Measurements from ENCODE around the gene MC3R. TPM values are rescaled to one million over a fixed set of nuclear protein-coding genes. Genes with fewer than 3 reads are reported as not detected.

Gene MC3R
- total and polyA plus RNA-seq, 2 donors (not counting 1 experiment from before 2014, with no cell fraction given): not detected

GRCh38 chr20:56212091-56212490, 36.4 kb upstream of the MC3R start:
- ATAC-seq (ENCODE audit: low read depth) (no peak), DNase-seq (no peak)
- Mint-ChIP-seq H3K4me3 (no peak overlapping the region), H3K27me3 (no peaks in the 10 kb centered on the region), H3K4me1 (no peaks in the 10 kb centered on the region), H3K9me3 (ENCODE audit: insufficient read depth) (no peaks in the 10 kb centered on the region), H3K27ac (no peak overlapping the region)
- Histone ChIP-seq H3K4me3 (ENCODE audit: control extremely low read depth in 1 of 5, extremely low read depth in 1 of 5, insufficient read depth in 1 of 5, low read depth in 2 of 5, low read length in 4 of 5) (no peak overlapping the region), H3K27me3 (replicated peaks in 1 of 4; ENCODE audit: control extremely low read depth in 1 of 4, control insufficient read depth in 3 of 4, insufficient read depth in 4 of 4, low read length in 3 of 4) (no peaks in the 10 kb centered on the region), H4K20me1 (ENCODE audit: control insufficient read depth, insufficient read depth, low read length, poor library complexity, severe bottlenecking) (no peaks in the 10 kb centered on the region), H3K79me2 (ENCODE audit: control insufficient read depth, insufficient read depth, low read length) (no peaks in the 10 kb centered on the region), H3K4me1 (ENCODE audit: control insufficient read depth in 2 of 2, insufficient read depth in 2 of 2, low read length in 2 of 2) (no peaks in the 10 kb centered on the region), H3K4me2 (replicated peaks; ENCODE audit: low read depth, low read length, poor library complexity, severe bottlenecking) (no peak overlapping the region), H3K9ac (ENCODE audit: low read length) (no peak overlapping the region), H3K9me3 (ENCODE audit: control extremely low read depth in 1 of 3, control insufficient read depth in 2 of 3, insufficient read depth in 1 of 3, low read length in 2 of 3) (peaks cover 0 to 3% (median 0%) of the 10 kb centered on the region in 3 donors), H2AFZ (ENCODE audit: insufficient read depth, low read depth, low read length, poor library complexity, severe bottlenecking) (no peak overlapping the region), H3K36me3 (replicated peaks in 1 of 2; ENCODE audit: control extremely low read depth in 1 of 2, control insufficient read depth in 1 of 2, extremely low read depth in 1 of 2, insufficient read depth in 2 of 2, low read length in 1 of 2) (no peaks in the 10 kb centered on the region), H3K27ac (ENCODE audit: low read length in 2 of 2) (no peak overlapping the region)
- POLR2A ChIA-PET: no interaction called here
- WGBS (ENCODE audit: insufficient coverage): 44% methylated on average over 6 of the region's 9 CpGs
- intact Hi-C loops (cut with micrococcal nuclease): no loop called here
- CTCF ChIA-PET: no interaction called here
- TF ChIP-seq EZH2 (IDR thresholded peaks at IDR 0.05; ENCODE audit: borderline replicate concordance, insufficient read depth, low read depth, low read length, poor library complexity, severe bottlenecking) (no peak), CTCF (IDR thresholded peaks at IDR 0.05) (no peak)

DNA sequence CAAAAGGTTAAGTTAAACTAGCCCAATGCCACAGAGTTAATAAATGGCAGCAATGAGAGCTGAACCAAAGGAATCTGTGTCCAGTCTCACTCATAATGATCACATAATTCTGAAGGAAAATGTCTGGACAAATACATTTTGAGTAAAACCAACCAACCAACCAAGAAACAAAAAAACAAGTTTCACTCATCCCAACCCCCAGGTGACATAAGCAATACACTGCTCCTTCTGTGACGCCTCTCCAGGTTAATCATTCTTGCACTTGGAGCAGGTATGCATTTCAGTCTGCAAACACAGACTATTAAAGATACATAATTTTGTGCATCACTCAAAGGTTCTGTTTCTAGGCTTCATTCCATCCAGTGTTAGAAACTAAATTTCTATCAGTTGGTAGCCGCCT, 35.2 kb upstream of the MC3R start:
- Mint-ChIP-seq H3K9me3 (ENCODE audit: insufficient read depth) (no peaks in the 10 kb centered on the region), H3K4me1 (no peaks in the 10 kb centered on the region), H3K27me3 (no peaks in the 10 kb centered on the region), H3K27ac (no peak overlapping the region), H3K4me3 (no peak overlapping the region)
- Histone ChIP-seq H3K9ac (ENCODE audit: low read length) (no peak overlapping the region), H4K20me1 (ENCODE audit: control insufficient read depth, insufficient read depth, low read length, poor library complexity, severe bottlenecking) (no peaks in the 10 kb centered on the region), H3K4me1 (ENCODE audit: control insufficient read depth in 2 of 2, insufficient read depth in 2 of 2, low read length in 2 of 2) (no peaks in the 10 kb centered on the region), H3K79me2 (ENCODE audit: control insufficient read depth, insufficient read depth, low read length) (no peaks in the 10 kb centered on the region), H3K36me3 (replicated peaks in 1 of 2; ENCODE audit: control extremely low read depth in 1 of 2, control insufficient read depth in 1 of 2, extremely low read depth in 1 of 2, insufficient read depth in 2 of 2, low read length in 1 of 2) (no peaks in the 10 kb centered on the region), H3K9me3 (ENCODE audit: control extremely low read depth in 1 of 3, control insufficient read depth in 2 of 3, insufficient read depth in 1 of 3, low read length in 2 of 3) (no peaks in the 10 kb centered on the region), H2AFZ (ENCODE audit: insufficient read depth, low read depth, low read length, poor library complexity, severe bottlenecking) (no peak overlapping the region), H3K4me2 (replicated peaks; ENCODE audit: low read depth, low read length, poor library complexity, severe bottlenecking) (no peak overlapping the region), H3K27ac (ENCODE audit: low read length in 2 of 2) (no peak overlapping the region), H3K4me3 (ENCODE audit: control extremely low read depth in 1 of 5, extremely low read depth in 1 of 5, insufficient read depth in 1 of 5, low read depth in 2 of 5, low read length in 4 of 5) (no peak overlapping the region), H3K27me3 (replicated peaks in 1 of 4; ENCODE audit: control extremely low read depth in 1 of 4, control insufficient read depth in 3 of 4, insufficient read depth in 4 of 4, low read length in 3 of 4) (no peaks in the 10 kb centered on the region)
- DNase-seq (no peak), ATAC-seq (ENCODE audit: low read depth) (no peak)
- WGBS (ENCODE audit: insufficient coverage): 100% methylated on average over 2 of the region's 2 CpGs
- POLR2A ChIA-PET: no interaction called here
- CTCF ChIA-PET: no interaction called here
- no peak for TF ChIP-seq EZH2 (IDR thresholded peaks at IDR 0.05; ENCODE audit: borderline replicate concordance, insufficient read depth, low read depth, low read length, poor library complexity, severe bottlenecking)
- no peak for TF ChIP-seq CTCF (IDR thresholded peaks at IDR 0.05)
- intact Hi-C loops (cut with micrococcal nuclease): no loop called here
